Germinal center (tissue), 1 donor: ENCODE measurements around the gene SMIM7.
"Not testable (repeated sequence)": the region's sequence is repeated elsewhere in the genome, so short reads cannot be mapped to it uniquely, and the experiment has no call there.

Experiments used
- DNase-seq: peaks from one replicate; pipeline ENCODE4 v3.0.0; 2012; ENCODE audit warnings: mixed read lengths, low spot score

SMIM7 gene

GRCh38 chr19:16659832-16660708 is at the start of gene SMIM7:
Gene SMIM7, minus strand, starts transcription at chr19:16660144. Its CDS starts 34 bp downstream, at chr19:16660110.
- peak; percentile 99 for DNase-seq

GRCh38 chr19:16703677-16704076 is 43.7 kb upstream of the SMIM7 start:
- DNase-seq = no peak

DNA sequence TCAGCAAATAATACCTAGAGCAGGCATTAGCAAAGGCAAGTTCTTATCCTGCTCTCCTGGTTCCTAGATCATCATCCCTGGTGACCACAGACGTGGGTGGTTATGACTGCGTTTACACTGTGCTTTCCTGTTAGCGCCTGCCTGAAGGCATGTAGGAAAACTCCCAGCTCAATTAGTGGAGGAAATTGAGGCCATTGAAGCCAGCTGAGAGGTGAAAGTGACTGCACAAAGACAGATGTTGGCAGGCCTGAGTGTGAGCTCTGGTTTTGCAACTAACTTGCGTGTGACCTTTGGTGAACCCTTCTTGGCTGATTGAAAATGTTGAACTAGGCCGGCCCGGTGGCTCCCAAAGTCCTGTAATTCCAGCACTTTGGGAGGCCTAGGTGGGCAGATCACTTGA is 42.2 kb upstream of the SMIM7 start:
- DNase-seq = no peak

GRCh38 chr19:16698914-16699313 is 39.0 kb upstream of the SMIM7 start:
- no peak for DNase-seq

- no peak for DNase-seq
These were observed 28.1 kb upstream of the SMIM7 start for GRCh38 chr19:16688084-16688483.

DNA sequence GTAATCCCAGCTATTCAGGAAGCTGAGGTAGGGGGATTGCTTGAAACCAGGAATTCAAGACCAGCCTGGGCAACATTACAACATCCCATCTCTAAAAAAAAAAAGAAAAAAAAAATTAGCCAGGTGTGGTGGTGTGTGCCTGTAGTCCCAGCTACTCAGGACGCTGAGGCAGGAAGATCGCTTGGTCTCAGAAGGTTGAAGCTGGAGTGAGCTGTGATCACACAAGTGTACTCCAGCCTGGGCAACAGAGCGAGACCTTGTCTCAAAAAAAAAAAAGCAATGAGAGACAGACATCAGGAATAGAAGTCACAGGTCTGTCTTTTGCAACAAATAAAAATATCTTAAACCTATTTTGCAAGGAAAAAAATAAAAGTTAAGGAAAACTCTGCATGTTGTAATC is 24.3 kb upstream of the SMIM7 start:
- no peak for DNase-seq

DNA sequence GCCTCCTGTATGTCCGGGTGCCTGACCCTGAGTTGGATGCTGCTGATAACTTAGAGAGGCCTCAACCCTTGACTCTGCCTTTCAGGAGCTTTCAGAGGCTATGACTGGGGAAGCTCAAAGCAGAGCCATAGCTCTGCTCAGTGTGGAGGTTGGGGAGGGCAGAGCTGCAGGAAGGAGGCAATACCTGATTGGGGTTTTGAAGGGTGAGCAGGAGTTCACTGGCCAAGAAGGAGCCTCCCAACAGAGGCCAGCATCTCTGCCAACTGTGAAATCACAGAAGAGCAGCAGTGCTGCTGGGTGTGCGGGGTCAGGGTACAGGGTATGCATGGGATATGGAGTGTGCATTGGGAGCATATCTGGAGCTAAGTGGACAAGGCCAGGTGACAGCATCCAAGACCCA is 22.6 kb upstream of the SMIM7 start:
- DNase-seq = no peak

GRCh38 chr19:16679811-16680210 is 19.9 kb upstream of the SMIM7 start:
- DNase-seq = no peak

GRCh38 chr19:16678498-16678897 is 18.6 kb upstream of the SMIM7 start:
- DNase-seq = no peak

DNA sequence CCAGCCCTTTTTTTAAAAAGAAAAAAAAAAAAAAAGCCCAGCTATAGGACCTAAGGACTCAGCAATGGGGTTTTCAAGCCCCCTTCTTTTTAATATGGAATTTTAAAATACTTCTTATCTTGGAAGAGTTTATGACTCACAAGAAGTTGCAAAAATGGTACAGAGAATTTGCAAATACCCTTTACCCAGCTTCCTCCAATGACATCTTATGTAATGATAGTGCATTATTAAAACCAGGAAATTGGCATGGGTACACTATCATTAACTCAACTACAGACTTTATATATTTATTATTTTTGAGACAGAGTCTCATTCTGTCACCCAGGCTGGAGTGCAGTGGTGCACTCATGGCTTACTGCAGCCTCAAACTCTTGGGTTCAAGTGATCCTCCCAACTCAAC is 17.1 kb upstream of the SMIM7 start:
- DNase-seq = no peak

DNA sequence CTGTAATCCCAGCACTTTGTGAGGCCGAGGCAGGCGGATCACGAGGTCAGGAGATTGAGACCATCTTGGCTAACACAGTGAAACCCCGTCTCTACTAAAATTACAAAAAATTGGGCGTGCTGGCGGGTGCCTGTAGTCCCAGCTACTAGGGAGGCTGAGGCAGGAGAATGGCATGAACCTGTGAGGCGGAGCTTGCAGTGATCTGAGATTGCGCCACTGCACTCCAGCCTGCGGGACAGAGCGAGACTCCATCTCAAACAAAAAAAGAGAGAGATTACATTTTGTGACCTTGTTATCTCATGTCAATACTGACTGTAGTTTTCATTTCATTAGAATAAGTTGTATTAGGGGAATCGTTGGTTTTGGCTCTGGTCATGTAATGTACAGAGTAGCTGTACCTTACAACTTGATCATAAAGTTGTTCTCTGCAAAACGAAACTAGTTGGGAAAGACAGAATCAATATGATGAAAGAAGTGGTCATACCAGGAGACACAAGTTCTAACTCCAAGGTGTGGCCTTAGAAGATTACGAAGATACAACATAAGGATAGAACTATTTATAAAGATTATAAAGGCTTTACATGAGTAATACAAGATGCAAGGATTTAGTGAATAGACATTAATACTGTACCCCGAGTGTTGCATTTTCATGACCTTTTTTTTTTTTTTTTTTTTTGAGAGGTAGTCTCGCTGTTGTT is 16.3 kb upstream of the SMIM7 start:
- DNase-seq = no peak

- DNase-seq = not testable (repeated sequence)
These were observed 13.9 kb upstream of the SMIM7 start for GRCh38 chr19:16673839-16674238.

DNA sequence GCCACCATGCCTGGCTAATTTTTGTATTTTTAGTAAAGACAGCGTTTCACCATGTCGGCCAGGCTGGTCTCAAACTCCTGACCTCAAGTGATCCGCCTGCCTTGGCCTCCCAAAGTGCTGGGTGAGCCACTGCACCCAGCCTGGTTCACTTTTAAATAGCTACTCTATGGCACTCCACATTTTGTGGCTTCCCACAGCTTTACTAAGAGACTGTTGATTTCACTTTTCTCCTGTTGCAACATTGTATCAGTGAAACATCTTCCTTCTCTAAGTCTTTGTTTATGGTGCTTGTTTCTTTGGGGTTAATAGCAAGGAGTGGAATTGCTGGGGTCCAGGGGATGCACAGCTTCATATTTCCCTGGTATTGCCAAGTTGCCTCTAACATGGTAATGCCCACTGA is 13.3 kb upstream of the SMIM7 start:
- DNase-seq = no peak

DNA sequence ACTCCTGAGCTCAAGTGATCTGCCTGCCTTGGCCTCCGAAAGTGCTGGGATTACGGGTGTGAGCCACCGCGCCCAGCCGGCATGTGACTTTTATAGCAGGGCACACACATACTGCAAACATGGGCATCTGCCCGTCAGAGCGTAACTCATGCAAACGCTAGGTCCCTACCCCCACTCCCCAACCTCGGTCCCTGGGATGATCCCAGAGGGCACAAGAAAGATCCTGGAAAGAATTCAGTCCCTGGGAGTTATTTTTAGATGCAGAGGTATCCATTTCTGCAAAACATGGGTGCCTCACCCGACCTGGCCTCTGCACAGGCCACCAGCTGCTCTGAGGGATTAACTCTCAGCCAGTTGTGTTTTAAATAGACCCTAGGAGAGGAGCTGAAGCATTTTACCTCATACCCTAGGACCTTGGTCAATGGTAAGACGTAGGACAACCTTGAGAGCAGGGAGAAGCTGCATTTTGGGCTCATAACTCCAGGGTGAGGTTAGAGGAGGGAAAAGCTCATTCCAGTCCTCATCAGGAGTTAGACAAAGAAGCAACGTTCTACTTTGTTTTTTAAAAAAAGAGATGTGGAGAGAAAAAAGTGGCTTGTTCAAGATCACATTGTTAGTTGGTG is 11.8 kb upstream of the SMIM7 start:
- no peak for DNase-seq

- DNase-seq = no peak
These were observed 10.3 kb upstream of the SMIM7 start for GRCh38 chr19:16670291-16670690.

GRCh38 chr19:16668702-16669101 is 8.8 kb upstream of the SMIM7 start:
- not testable (repeated sequence) for DNase-seq

- no peak for DNase-seq
These were observed 8.2 kb upstream of the SMIM7 start for GRCh38 chr19:16668176-16668575.

- peak; percentile 22 for DNase-seq
These were observed 1.6 kb upstream of the SMIM7 start for GRCh38 chr19:16661480-16662034.

- DNase-seq = peak; percentile 67
These were observed 977 bp upstream of the SMIM7 start, which contains the start of gene TMEM38A for GRCh38 chr19:16660763-16661479. Gene TMEM38A, plus strand, starts transcription at chr19:16661139. Its CDS starts 79 bp downstream, at chr19:16661218.

GRCh38 chr19:16659464-16659831 is 496 bp downstream of the SMIM7 start:
- no peak for DNase-seq

DNA sequence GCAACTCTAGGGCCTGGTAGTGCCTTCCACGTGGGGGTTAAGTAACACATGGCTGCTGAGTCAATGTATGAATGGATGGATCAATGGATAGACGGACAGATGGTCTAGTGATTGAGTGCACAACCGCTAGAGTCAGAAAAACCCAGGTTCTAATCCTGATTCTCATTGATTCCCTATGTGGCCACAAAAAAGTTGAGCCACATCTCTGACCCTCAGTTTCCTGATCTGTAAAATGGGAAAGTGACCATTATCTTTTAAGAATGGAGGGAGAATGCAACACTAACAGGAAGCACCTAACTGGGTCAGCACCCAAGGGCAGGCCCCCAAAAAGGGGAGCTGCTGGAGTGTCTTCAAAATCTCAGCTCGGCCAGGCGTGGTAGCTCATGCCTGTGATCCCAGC is 2.6 kb downstream of the SMIM7 start:
- no peak for DNase-seq

DNA sequence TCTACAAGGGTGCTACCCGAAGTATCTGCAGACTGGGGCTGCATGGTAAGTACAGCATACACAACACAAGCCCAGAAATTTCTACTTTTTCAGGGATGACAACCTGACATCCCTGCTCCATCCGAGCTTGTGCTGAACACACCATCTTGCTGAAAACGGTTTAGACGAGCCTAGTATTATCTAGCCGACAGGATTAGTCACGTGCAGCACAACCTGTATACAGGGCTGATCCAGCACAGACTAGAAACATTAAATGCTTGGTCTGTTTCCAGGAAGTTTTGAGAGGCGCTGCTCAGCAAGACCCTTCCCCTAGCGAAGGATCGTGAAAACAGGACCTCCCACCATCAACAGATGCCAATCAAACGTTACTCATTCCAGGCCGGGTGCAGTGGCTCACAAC is 4.2 kb downstream of the SMIM7 start:
- DNase-seq = no peak
